Measurements from ENCODE around the gene BPIFB1. TPM values are rescaled to one million over a fixed set of nuclear protein-coding genes. Genes with fewer than 3 reads are reported as not detected.

The BPIFB1 gene, protein sequence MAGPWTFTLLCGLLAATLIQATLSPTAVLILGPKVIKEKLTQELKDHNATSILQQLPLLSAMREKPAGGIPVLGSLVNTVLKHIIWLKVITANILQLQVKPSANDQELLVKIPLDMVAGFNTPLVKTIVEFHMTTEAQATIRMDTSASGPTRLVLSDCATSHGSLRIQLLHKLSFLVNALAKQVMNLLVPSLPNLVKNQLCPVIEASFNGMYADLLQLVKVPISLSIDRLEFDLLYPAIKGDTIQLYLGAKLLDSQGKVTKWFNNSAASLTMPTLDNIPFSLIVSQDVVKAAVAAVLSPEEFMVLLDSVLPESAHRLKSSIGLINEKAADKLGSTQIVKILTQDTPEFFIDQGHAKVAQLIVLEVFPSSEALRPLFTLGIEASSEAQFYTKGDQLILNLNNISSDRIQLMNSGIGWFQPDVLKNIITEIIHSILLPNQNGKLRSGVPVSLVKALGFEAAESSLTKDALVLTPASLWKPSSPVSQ
- not detected for total RNA-seq

DNA sequence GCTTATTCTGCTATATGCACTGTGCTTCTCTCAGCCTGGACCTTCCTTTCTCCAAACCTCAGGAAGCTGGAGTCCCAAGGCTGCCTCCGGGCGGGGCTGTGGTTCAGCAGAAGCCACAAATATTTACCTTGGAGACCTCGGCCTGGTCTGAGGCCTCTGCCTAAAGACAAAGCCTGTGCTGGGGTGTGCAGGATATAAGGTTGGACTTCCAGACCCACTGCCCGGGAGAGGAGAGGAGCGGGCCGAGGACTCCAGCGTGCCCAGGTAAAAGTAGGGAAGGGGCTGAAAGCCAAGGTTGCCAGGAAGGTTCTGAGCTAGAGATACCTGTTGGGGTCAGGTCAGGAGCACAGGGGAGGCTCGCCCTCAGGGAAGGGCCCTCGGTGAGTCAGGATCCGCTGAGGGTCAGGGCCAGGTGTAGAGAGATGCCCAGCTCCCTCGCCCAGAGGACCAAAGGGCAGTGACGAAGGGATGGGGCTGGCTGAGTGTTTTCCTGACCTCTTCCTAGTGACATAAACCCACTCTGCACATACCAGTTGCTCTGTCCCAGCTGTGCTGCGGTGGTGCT lies at the start of gene BPIFB1:
Gene BPIFB1, plus strand, starts transcription at position 224 of the 565 bp plus-strand sequence. CDS start 2,860 bp downstream, outside the sequence.
- Mint-ChIP-seq H3K4me3 (no peak within 1 kb of the TSS), H3K4me1 (ENCODE audit: low read depth) (no peaks in the 10 kb centered on the region), H3K36me3 (ENCODE audit: insufficient read depth in 2 of 2) (no peaks in the 10 kb centered on the region), H3K27me3 (ENCODE audit: low read depth) (no peaks in the 10 kb centered on the region), H3K9me3 (no peaks in the 10 kb centered on the region), H3K27ac (no peak within 1 kb of the TSS)
- ATAC-seq (replicated peaks in 1 of 2) (no peak), DNase-seq (no peak)

DNA sequence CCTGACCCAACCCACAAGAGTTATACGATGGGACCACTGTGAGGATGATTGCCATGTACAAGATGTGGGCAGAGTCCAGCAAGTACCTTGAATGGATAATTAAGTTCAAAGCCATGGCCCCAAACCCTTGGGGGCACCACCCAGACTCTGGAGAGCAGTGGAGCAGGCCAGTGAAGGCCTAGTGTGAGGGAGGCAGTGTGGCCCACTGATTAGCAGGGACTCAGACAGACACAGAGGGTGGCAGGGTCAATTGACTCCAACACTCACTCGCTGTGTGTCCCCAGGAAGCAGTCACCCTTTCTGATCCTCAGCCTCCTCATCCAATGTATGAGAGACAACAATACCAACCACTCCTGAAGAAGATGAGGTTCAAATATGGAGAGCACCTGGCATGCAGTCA lies 49.0 kb upstream of the BPIFB1 start:
- no peak overlapping the region for H3K4me3 Mint-ChIP-seq
- no peak for ATAC-seq (replicated peaks in 1 of 2)

DNA sequence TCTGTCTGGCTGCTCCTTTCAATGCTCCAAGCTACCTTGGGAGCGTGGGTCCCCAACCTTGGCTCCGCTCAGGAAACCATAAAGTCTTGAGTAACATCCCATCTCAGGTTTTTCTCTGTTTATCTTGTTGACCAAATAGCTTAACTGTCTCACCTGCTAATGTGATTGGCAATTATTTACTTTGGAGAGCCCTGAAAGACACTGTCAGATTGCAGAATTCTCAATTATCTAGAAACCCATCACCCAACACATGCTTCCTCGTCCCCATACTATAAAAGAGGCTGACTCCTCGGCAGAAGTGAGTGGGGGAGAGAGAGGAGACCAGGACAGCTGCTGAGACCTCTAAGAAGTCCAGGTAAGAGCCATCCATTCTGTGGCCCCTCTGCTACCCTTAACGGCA lies 47.3 kb upstream of the BPIFB1 start, which contains the start of gene BPIFA1:
Gene BPIFA1, plus strand, starts transcription at position 301 of the 400 bp plus-strand sequence. CDS start 1,716 bp downstream, outside the sequence.
- Mint-ChIP-seq H3K27me3 (ENCODE audit: low read depth) (peaks cover 6% of the 10 kb centered on the region), H3K36me3 (ENCODE audit: insufficient read depth in 2 of 2) (no peaks in the 10 kb centered on the region), H3K4me3 (no peak within 1 kb of the TSS), H3K9me3 (no peaks in the 10 kb centered on the region), H3K27ac (no peak within 1 kb of the TSS), H3K4me1 (ENCODE audit: low read depth) (peaks cover 11% of the 10 kb centered on the region)
- ATAC-seq (replicated peaks in 1 of 2) = no peak
- no peak for DNase-seq

More for the DNA sequence above, 49.0 kb upstream of the BPIFB1 start:
- Mint-ChIP-seq H3K27me3 (ENCODE audit: low read depth) (peaks cover 2% of the 10 kb centered on the region), H3K36me3 (ENCODE audit: insufficient read depth in 2 of 2) (no peaks in the 10 kb centered on the region), H3K27ac (no peak overlapping the region), H3K9me3 (no peaks in the 10 kb centered on the region), H3K4me1 (ENCODE audit: low read depth) (peaks cover 18% of the 10 kb centered on the region)
- DNase-seq = no peak

DNA sequence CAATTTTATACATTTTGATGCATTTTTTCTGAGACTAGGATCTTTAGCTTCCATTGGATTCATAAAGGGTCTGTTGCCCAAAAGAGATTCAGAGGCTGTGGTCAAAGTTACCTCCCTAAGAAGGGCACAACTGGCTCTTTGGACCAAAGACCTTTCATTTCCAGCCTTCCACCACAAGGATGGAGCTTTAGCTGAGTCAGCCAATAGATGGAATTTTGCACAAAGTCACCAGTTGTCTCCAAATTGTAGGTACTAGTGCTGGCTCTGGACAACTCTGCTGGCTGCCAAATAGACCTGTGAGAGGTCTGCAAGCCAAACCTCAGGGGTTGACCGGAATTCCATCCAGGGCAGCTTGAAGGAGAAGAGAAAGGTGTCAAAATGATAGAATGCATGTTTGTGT lies 46.7 kb upstream of the BPIFB1 start:
- Mint-ChIP-seq H3K27me3 (ENCODE audit: low read depth) (peaks cover 6% of the 10 kb centered on the region), H3K36me3 (ENCODE audit: insufficient read depth in 2 of 2) (no peaks in the 10 kb centered on the region), H3K4me3 (no peak overlapping the region), H3K4me1 (ENCODE audit: low read depth) (peaks cover 11% of the 10 kb centered on the region), H3K27ac (no peak overlapping the region), H3K9me3 (no peaks in the 10 kb centered on the region)
- DNase-seq = no peak
- ATAC-seq (replicated peaks in 1 of 2) = no peak

DNA sequence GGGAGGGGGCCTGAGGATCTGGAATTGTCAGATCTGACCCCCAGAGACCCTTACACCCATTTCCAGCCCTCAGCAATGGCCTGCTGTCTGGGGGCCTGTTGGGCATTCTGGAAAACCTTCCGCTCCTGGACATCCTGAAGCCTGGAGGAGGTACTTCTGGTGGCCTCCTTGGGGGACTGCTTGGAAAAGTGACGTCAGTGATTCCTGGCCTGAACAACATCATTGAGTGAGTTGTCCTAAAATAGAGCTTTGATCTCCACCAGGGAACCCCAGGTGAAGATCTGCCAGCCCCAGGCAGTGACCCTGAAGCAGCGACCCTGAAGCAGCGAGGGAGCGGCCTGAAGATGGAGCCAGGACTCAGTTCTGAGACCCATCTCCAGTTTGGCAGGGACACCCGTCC lies 45.0 kb upstream of the BPIFB1 start:
- Mint-ChIP-seq H3K4me3 (no peak overlapping the region), H3K36me3 (ENCODE audit: insufficient read depth in 2 of 2) (no peaks in the 10 kb centered on the region), H3K27me3 (ENCODE audit: low read depth) (peaks cover 6% of the 10 kb centered on the region), H3K27ac (no peak overlapping the region), H3K4me1 (ENCODE audit: low read depth) (peaks cover under 1% of the 10 kb centered on the region), H3K9me3 (no peaks in the 10 kb centered on the region)
- DNase-seq = no peak
- ATAC-seq (replicated peaks in 1 of 2) = no peak

DNA sequence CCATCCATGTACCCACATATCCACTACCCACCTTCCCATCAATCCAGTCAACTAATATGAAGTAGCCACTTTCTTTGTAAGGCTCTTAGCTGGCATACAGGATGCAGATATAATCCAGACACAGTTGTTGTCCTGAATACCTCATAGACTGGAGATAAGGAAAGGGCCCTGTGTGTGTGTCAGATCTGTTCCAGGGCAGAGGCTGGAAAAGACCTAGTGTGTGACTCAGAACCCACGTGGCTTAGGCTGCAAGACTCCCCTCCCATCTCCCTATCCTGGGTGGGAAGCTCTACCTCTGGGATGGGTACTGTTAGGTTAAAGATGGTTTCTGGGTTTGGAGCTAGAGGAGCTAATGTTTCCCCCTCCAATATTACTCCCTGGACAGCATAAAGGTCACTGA lies 43.6 kb upstream of the BPIFB1 start:
- no peaks in the 10 kb centered on the region for H3K9me3 Mint-ChIP-seq
- no peak overlapping the region for H3K27ac Mint-ChIP-seq
- no peaks in the 10 kb centered on the region for H3K36me3 Mint-ChIP-seq (ENCODE audit: insufficient read depth in 2 of 2)
- H3K27me3 Mint-ChIP-seq (ENCODE audit: low read depth) = peaks cover 6% of the 10 kb centered on the region
- H3K4me1 Mint-ChIP-seq (ENCODE audit: low read depth) = no peaks in the 10 kb centered on the region
- ATAC-seq (replicated peaks in 1 of 2) (no peak), DNase-seq (no peak)
- no peak overlapping the region for H3K4me3 Mint-ChIP-seq

DNA sequence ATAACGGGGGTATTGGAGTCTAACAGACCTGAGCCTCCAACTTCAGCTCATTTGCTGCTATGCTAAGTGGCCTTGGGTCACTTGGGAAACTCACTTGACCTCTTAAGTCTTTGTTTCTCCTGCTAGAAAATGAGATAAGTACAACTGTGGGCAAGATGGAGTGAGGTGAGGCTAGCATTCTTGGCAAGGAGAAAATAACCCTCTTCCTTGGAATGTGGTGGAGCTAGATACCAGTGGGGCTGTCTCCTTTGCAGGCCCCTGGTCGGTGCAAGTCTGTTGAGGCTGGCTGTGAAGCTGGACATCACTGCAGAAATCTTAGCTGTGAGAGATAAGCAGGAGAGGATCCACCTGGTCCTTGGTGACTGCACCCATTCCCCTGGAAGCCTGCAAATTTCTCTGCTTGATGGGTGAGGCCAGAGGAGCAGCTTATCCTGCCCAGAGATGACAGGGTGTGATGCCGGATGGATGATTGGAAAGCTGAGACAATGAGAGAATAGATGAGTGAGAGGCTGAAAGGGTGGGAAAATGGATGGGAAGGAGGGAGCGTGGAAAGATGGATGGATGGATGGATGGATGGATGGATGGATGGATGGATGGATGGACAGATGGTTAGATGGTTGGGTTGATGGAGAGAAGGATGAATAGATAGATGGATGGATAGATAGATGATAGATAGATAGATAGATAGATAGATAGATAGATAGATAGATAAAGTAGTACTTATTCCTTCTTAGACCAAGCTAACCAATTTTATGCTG lies 42.9 kb upstream of the BPIFB1 start:
- H3K27ac Mint-ChIP-seq = no peak overlapping the region
- H3K4me3 Mint-ChIP-seq = no peak overlapping the region
- no peak for ATAC-seq (replicated peaks in 1 of 2)
- H3K27me3 Mint-ChIP-seq (ENCODE audit: low read depth) = peaks cover 6% of the 10 kb centered on the region
- H3K4me1 Mint-ChIP-seq (ENCODE audit: low read depth) = no peaks in the 10 kb centered on the region
- DNase-seq = no peak
- H3K36me3 Mint-ChIP-seq (ENCODE audit: insufficient read depth in 2 of 2) = no peaks in the 10 kb centered on the region
- H3K9me3 Mint-ChIP-seq = no peaks in the 10 kb centered on the region

DNA sequence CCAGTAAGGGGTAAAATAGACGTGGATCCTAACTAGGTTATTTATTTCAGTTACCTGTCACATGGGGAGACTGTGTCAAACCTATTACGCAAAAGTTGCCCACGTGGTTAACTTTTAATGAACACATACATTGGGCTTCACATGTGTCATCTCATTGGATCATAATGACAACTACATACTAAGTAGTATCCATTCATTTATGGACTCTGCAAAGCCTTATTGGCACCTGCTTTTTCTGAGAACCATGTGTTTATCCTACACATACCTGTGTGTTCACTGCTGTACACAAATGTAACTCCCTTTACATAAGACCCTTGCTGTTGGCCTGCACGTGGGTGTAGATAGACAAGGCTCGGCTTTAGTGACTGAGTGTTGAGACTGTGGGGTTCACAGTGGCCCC lies 42.1 kb upstream of the BPIFB1 start:
- DNase-seq (no peak), ATAC-seq (replicated peaks in 1 of 2) (no peak)
- Mint-ChIP-seq H3K27me3 (ENCODE audit: low read depth) (peaks cover 6% of the 10 kb centered on the region), H3K9me3 (no peaks in the 10 kb centered on the region), H3K27ac (no peak overlapping the region), H3K36me3 (ENCODE audit: insufficient read depth in 2 of 2) (no peaks in the 10 kb centered on the region), H3K4me1 (ENCODE audit: low read depth) (no peaks in the 10 kb centered on the region), H3K4me3 (no peak overlapping the region)

DNA sequence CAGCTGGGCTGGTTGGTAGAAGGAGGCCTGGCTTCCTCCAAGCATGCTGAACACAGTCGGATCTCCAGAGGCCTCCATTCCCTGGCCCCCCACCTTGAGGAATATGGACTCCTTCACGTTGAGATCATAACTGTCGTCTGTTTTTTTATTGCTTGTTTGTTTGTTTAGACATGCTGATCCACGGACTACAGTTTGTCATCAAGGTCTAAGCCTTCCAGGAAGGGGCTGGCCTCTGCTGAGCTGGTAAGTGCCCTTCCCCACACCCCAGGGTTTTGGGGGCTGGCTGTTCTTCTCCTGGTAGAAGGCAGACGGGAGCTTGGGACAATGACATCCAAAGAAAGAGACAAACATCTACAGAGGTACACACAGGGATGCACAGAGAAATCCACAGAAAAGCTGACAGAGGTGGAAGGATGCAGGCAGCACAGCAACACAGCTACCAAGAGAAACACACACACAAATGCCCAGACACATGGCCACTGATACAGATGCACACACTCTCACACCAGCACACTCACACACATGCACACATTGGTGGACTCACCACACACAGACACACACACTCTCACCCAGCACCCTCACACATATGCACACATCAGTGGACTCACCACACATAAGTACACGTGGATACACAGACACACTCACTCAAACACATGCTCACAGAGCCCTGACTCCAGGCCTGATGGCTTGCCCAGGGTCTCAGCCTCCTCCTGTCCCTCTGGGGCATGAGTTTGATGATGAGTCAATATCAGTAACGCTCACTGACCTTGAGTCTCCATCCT lies 40.5 kb upstream of the BPIFB1 start:
- Mint-ChIP-seq H3K4me1 (ENCODE audit: low read depth) (no peaks in the 10 kb centered on the region), H3K27ac (no peak overlapping the region), H3K27me3 (ENCODE audit: low read depth) (peaks cover 6% of the 10 kb centered on the region), H3K36me3 (ENCODE audit: insufficient read depth in 2 of 2) (no peaks in the 10 kb centered on the region), H3K9me3 (no peaks in the 10 kb centered on the region), H3K4me3 (no peak overlapping the region)
- no peak for DNase-seq
- no peak for ATAC-seq (replicated peaks in 1 of 2)

DNA sequence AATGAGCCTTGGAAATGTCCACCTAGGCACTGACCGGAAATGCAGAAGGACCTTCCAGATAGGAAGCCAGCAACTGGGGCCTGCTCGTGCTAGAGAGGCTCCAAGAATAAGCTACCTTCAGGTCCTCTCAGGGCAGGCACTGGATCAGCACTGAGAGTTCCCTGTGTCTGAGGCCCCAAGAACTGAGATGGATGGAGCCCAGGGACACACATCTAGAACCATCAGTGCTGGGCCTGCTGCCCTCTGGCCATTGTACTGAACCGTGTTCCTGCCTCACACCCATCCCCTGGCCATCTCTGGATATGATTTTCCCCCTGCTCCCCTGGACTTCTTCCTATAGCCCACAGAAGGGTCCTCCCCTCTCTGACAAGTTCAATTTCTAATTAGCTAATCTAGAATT lies 36.9 kb upstream of the BPIFB1 start:
- H3K9me3 Mint-ChIP-seq = no peaks in the 10 kb centered on the region

DNA sequence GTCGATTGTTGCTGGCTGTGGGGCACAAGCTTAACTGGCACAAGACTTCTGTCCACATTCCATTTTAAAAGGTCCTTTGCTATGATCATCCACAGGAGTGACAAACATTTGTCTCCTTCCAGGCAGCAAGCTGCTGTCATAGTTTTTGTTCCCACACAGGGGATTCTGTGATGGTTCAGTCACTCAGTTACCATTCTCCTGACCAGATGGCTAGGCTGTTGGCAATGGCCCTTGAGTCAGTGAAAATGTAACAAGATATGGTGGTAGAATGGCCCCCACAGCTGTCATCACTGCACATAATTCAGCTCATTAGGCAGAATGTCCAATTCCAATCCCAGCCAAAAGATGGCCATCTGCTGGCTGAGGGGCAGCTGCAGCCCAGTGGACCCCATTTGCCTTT lies 33.6 kb upstream of the BPIFB1 start:
- Mint-ChIP-seq H3K4me3 (no peak overlapping the region), H3K27ac (no peak overlapping the region), H3K27me3 (ENCODE audit: low read depth) (no peaks in the 10 kb centered on the region), H3K9me3 (peaks cover 0 to 3% of the 10 kb centered on the region in 2 donors), H3K36me3 (ENCODE audit: insufficient read depth in 2 of 2) (no peaks in the 10 kb centered on the region), H3K4me1 (ENCODE audit: low read depth) (no peaks in the 10 kb centered on the region)
- no peak for ATAC-seq (replicated peaks in 1 of 2)
- DNase-seq = no peak

More for the DNA sequence above, 36.9 kb upstream of the BPIFB1 start:
- ATAC-seq (replicated peaks in 1 of 2) = no peak
- no peaks in the 10 kb centered on the region for H3K4me1 Mint-ChIP-seq (ENCODE audit: low read depth)
- H3K27ac Mint-ChIP-seq = no peak overlapping the region
- H3K27me3 Mint-ChIP-seq (ENCODE audit: low read depth) = no peaks in the 10 kb centered on the region
- no peak for DNase-seq
- no peak overlapping the region for H3K4me3 Mint-ChIP-seq
- H3K36me3 Mint-ChIP-seq (ENCODE audit: insufficient read depth in 2 of 2) = no peaks in the 10 kb centered on the region

DNA sequence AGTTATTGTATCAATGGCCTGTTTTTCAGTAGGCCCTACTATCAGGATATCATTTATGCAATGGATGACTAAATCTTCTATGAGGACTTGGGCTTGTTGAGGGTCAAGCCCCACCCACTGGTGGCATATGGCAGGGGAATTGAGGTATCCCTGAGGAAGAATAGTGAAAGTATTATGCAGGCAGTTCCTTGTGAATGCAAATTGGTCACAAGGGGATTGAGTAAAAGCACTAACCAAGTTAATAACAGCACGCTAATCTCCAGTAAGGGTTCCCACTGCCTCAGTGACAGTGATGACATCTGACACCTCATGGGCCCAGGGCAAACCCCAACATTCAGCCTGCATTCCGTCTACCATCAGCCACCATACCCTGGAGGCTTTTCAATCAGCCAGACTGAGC lies 32.3 kb upstream of the BPIFB1 start:
- Mint-ChIP-seq H3K36me3 (ENCODE audit: insufficient read depth in 2 of 2) (no peaks in the 10 kb centered on the region), H3K27me3 (ENCODE audit: low read depth) (no peaks in the 10 kb centered on the region), H3K27ac (no peak overlapping the region), H3K4me1 (ENCODE audit: low read depth) (no peaks in the 10 kb centered on the region), H3K9me3 (peaks cover 0 to 3% of the 10 kb centered on the region in 2 donors), H3K4me3 (no peak overlapping the region)
- no peak for DNase-seq
- no peak for ATAC-seq (replicated peaks in 1 of 2)
